ENCODE measurements around the gene ANKS1B.

Gene ANKS1B

DNA sequence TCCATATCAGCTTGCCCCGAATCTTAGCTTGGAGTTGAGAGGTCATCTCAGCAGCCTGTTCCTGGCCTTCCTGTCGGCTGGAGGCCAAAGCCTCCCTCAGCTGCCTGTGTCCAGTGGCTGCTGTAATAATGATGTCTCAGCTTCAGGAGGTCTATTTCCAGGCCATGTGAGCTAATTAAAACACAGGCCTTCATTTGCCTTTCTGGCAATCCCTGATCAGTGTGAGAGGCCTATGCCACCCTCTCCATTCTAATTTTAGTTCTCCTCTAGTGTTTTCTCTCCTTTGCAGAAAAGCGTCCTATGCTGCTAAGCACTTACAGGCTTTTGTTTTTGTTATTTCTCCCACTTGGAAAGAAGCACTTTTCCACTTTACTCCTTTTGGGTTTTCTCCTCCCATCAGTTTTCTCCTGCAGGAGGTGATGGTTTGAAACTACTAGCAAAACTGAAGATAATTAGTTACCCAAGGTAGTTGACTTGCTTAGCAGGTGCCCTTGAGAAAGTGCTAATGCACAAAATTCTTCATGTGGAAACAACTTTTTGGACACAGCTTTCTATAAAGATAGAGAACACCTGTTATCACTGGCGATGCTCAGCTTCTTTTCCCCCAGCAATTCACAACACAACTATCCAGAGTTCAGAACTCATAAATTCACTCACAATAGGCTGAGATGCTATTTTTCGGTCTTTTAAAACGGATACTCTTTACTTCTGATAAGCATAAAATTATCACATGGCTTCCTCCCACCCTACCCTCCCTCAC, 592.5 kb downstream of the ANKS1B start:
- H3K36me3 Mint-ChIP-seq (ENCODE audit: low read depth), result no peaks in the 10 kb centered on the region
- ATAC-seq (no peak), DNase-seq (no peak)
- H3K27me3 Mint-ChIP-seq, result no peaks in the 10 kb centered on the region
- H3K27ac Mint-ChIP-seq, result no peak overlapping the region
- H3K4me1 Mint-ChIP-seq, result no peaks in the 10 kb centered on the region
- no peaks in the 10 kb centered on the region for H3K9me3 Mint-ChIP-seq
- H3K4me3 Mint-ChIP-seq, result no peak overlapping the region

DNA sequence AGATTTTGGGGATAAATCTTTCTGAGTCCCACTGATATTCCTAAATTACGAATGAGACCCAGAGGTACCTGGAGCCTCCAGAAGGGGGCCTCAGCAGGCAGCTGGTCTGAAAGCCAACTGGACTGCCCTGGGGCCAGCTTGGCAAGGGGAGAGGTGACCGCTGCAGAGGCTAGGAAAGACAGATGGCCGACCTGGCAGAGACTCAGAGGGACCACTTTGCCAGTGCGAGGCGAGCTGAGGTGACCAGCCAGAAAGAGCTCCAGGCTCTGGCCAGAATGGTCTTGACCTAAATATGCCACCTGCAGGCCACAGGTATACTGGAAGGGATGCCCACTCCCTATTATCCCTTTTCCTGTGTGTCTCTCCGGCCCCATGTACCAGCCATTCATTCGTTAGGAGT, 594.0 kb downstream of the ANKS1B start:
- DNase-seq, result no peak
- ATAC-seq, result no peak
- Mint-ChIP-seq H3K36me3 (ENCODE audit: low read depth) (no peaks in the 10 kb centered on the region), H3K27me3 (no peaks in the 10 kb centered on the region), H3K27ac (no peak overlapping the region), H3K4me3 (no peak overlapping the region), H3K4me1 (no peaks in the 10 kb centered on the region), H3K9me3 (peaks cover 5% of the 10 kb centered on the region)

DNA sequence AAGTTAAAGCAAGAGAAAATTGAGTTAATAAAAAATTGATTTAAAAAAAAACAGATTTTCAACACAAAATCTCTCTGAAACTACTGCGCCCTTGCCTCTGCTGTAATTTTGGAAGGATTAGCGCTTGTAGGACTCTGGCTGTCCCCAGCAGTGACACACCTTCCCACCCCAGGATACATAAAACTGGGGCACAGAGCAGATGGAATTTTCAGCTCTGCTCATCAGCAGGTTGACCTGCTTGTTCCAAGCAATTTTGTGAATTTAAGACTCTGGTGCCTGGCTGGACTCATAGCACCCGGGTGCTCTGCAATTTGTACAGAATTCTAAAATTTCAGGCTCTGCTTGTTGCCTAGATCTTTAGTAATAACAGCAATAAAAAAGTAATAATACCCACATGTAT, 595.0 kb downstream of the ANKS1B start:
- H3K4me1 Mint-ChIP-seq, result no peaks in the 10 kb centered on the region

DNA sequence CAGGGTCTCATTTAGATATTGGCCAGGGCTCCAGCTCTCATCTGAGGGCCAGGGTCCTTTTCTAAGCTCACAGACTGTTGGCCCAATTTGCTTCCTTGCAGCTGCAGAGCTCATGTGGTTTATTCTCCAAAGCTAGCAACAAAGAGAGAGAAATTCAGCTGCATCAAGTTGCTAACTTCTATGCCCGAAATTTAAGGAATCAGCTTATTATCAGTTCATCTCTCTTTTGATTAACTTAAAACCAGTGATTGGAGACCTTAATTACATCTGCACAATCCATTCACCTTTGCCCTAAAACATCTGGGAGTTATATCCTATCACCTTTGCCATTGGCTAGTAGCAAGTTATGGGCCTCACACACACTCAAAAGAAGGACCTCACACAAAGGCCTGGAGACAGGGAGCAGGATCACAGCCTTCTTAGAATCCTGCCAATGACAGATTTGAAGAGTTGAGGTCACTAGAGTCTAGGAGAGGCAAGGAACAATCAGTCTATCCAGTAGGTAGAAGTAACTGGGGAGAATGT, 596.0 kb downstream of the ANKS1B start:
- ATAC-seq, result no peak
- Mint-ChIP-seq H3K4me3 (no peak overlapping the region), H3K27me3 (no peaks in the 10 kb centered on the region), H3K36me3 (ENCODE audit: low read depth) (no peaks in the 10 kb centered on the region), H3K27ac (no peak overlapping the region), H3K4me1 (no peaks in the 10 kb centered on the region), H3K9me3 (peaks cover 5% of the 10 kb centered on the region)
- no peak for DNase-seq

More for the DNA sequence above, 595.0 kb downstream of the ANKS1B start:
- no peaks in the 10 kb centered on the region for H3K27me3 Mint-ChIP-seq
- H3K36me3 Mint-ChIP-seq (ENCODE audit: low read depth), result no peaks in the 10 kb centered on the region
- peaks cover 5% of the 10 kb centered on the region for H3K9me3 Mint-ChIP-seq
- no peak overlapping the region for H3K4me3 Mint-ChIP-seq
- H3K27ac Mint-ChIP-seq, result no peak overlapping the region
- DNase-seq (no peak), ATAC-seq (no peak)

DNA sequence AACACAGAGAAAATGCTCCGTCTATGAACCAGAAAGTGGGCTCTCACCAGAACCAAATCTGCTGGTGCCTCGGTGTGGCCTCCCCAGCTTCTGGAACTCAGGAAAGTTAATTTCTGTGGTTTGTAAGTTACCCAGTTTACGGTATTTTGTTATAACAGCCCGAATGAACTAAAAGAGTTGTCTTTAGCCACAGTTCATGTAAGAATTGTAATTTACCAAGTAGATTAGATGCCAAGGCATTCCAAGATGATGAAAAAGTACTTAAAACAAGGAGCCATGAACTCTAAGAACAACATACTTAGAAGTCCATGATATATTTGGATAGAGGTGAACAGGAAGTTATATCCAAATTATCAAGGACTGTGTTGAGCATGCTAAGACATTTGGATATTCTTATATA, 597.1 kb downstream of the ANKS1B start:
- Mint-ChIP-seq H3K27me3 (no peaks in the 10 kb centered on the region), H3K4me3 (no peak overlapping the region), H3K36me3 (ENCODE audit: low read depth) (no peaks in the 10 kb centered on the region), H3K4me1 (no peaks in the 10 kb centered on the region), H3K27ac (no peak overlapping the region), H3K9me3 (peaks cover 5% of the 10 kb centered on the region)
- no peak for ATAC-seq
- DNase-seq, result no peak

DNA sequence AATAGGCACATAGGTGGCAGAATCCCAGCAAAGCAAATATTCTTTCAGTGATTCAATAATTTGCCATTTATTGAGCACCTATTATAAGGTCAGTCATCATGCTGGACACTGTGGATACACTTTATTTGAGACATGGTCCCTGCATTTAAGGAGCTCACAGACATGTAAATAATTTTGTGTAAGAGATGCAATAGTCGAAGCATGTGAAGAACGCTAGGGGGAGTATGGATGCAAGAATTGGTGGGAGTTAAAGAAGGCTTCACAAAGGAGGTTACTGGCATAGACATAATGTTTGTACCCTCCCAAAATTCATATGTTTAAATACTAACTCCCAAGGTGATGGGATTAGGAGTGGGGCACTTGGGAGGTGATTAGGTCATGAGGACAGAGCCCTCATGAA, 597.8 kb downstream of the ANKS1B start:
- ATAC-seq (no peak), DNase-seq (no peak)
- Mint-ChIP-seq H3K4me3 (no peak overlapping the region), H3K36me3 (ENCODE audit: low read depth) (no peaks in the 10 kb centered on the region), H3K27ac (no peak overlapping the region), H3K27me3 (no peaks in the 10 kb centered on the region), H3K4me1 (no peaks in the 10 kb centered on the region), H3K9me3 (peaks cover 7% of the 10 kb centered on the region)

DNA sequence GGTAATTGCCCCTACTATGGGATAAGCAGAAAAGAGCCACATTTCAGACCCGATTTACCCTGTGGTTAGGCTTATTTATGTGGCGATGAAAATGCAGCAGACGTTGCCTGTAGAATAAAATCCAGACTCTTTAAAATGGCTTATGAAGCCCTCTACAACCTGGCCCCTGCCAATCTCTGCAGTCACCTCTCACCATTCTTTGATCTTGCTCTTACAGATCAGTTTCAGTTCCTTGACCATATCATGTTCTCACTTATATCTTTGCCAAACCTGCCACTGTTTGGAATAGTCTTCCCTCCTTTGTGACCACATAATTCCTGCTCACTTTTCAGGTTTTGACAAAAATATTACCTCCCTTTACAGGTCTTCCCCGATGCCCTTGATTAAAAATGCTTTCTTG, 601.5 kb downstream of the ANKS1B start:
- H3K4me3 Mint-ChIP-seq, result no peak overlapping the region

DNA sequence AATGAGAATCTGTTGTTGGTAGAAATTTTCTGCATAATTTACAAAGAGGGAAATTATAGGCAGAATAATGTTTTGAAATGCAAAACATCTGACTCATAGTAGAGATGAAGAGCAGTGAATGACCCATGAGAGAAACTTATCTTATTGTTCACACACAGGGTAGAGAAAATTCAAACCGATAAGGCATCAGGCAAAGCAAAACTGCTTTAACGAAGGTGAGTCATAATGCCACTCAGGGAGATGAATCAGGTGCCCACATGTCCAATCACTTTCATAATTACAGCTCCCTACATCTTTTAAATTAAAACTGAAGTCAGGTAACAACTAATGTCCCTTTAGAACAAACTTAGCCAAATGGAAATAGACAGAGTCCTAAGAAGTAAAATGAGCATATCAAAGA, 602.7 kb downstream of the ANKS1B start:
- Mint-ChIP-seq H3K27me3 (no peaks in the 10 kb centered on the region), H3K27ac (no peak overlapping the region), H3K4me1 (no peaks in the 10 kb centered on the region), H3K4me3 (no peak overlapping the region), H3K9me3 (peaks cover 13% of the 10 kb centered on the region), H3K36me3 (ENCODE audit: low read depth) (no peaks in the 10 kb centered on the region)
- ATAC-seq, result no peak
- DNase-seq, result no peak

More for the DNA sequence above, 601.5 kb downstream of the ANKS1B start:
- Mint-ChIP-seq H3K4me1 (no peaks in the 10 kb centered on the region), H3K27me3 (no peaks in the 10 kb centered on the region), H3K36me3 (ENCODE audit: low read depth) (no peaks in the 10 kb centered on the region), H3K27ac (no peak overlapping the region), H3K9me3 (peaks cover 14% of the 10 kb centered on the region)
- DNase-seq (no peak), ATAC-seq (no peak)

DNA sequence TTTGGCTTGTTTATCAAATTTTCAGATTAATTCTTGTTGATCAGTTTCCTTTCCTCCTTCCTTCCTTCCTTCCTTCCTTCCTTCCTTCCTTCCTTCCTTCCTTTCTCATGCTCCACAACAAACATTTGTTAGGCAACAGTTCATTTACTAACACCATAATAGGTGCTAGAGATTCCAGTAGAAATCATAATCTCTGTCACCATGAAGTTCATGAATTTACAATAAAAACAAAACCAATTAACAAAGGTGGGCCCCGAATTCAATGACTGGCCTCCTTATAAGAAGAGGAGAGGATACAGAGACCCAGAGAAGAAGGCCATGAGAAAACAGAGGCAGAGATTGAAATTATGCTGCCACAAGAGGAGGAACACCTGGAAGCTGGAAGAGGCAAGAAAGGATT, 604.0 kb downstream of the ANKS1B start:
- Mint-ChIP-seq H3K27ac (no peak overlapping the region), H3K27me3 (no peaks in the 10 kb centered on the region), H3K4me1 (no peaks in the 10 kb centered on the region)

DNA sequence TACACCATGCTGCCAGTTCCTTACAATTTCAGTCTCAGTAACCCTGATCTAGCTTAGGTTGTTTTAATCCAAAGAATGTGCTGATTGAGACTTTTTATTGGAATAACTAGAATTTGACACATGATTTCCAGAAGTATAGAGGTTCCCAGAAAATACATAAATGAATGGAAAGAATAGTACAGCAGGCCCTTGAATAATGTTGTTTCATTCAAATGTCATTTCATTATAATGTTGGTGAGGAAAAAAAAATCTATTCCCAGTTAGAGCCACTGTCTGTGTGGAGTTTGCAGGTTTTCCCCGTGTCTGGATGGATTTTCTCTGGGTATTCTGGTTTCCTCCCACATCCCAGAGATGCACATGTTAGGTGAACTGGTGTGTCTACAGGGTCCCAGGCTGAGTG, 610.7 kb downstream of the ANKS1B start:
- no peaks in the 10 kb centered on the region for H3K36me3 Mint-ChIP-seq (ENCODE audit: low read depth)
- ATAC-seq, result no peak

More for the DNA sequence above, 604.0 kb downstream of the ANKS1B start:
- no peak overlapping the region for H3K4me3 Mint-ChIP-seq
- ATAC-seq (no peak), DNase-seq (no peak)
- peaks cover 9% of the 10 kb centered on the region for H3K9me3 Mint-ChIP-seq
- H3K36me3 Mint-ChIP-seq (ENCODE audit: low read depth), result no peaks in the 10 kb centered on the region

DNA sequence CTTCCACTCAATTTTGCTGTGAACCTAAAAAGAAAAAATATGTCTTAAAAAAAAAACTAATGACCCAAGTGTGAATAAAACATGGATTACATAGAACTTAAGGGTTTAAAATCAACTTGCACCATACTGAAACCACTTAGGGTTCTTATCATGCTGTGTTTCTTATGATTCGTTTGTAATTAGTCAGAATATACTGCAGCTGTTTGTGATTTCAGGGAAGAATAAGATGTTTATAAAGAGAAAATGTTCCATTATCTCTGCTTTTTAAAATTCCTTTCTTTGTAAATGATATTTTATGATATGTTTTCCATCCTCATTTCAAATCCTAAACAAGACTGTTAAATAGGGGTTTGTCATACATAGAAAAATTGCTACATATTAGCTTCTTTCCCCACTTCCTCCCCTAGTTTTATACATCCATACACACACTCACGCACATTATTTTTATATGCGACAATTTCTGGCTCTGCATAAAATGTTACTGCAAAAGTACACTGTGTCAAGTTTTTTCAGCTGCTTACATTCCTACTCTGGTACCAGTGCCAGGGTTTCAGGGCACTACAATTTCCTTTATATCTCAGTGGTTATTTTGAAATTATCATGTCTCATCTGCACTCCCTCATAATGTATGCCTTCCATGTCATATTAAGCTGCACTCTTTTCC, 612.3 kb downstream of the ANKS1B start:
- peaks cover 5% of the 10 kb centered on the region for H3K9me3 Mint-ChIP-seq
- DNase-seq (no peak), ATAC-seq (no peak)
- H3K4me3 Mint-ChIP-seq, result no peak overlapping the region
- no peak overlapping the region for H3K27ac Mint-ChIP-seq
- no peaks in the 10 kb centered on the region for H3K27me3 Mint-ChIP-seq
- H3K36me3 Mint-ChIP-seq (ENCODE audit: low read depth), result no peaks in the 10 kb centered on the region
- H3K4me1 Mint-ChIP-seq, result no peaks in the 10 kb centered on the region

More for the DNA sequence above, 610.7 kb downstream of the ANKS1B start:
- Mint-ChIP-seq H3K4me1 (no peaks in the 10 kb centered on the region), H3K27me3 (no peaks in the 10 kb centered on the region), H3K4me3 (no peak overlapping the region), H3K9me3 (peaks cover 5% of the 10 kb centered on the region), H3K27ac (no peak overlapping the region)
- no peak for DNase-seq

DNA sequence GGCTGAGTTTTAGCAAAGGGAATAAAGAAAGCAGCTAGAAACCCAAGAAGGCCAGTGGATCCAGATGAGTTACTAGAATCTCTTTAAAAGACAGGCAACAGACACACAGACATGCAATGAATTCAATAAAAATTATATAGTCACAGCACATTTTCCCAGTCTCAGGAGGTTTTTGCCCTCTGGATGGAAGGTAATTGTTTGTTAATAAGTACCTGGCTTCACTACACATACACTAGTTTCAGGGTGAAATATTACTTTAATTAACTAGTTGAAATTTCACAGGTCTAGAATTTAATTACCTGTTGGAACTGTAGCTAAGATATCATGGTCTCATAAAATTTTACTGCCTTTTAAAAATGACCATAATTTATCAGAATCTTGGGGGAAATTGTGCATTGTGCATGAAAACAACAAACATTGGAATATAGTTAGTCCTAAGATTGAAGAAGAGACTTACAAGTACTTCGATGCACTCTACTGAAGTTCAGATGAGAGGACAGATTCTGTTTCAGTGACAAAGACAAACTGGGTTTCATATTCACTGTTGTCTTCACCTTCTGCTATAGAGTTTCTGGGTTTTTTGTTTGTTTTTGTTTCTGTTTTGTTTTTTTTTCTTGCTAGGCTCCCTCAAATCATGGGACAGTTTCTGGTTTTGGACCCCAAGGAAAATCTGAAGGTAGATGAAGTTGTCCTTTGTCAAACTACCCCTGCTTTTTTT, 614.2 kb downstream of the ANKS1B start:
- Mint-ChIP-seq H3K27me3 (no peaks in the 10 kb centered on the region), H3K36me3 (ENCODE audit: low read depth) (no peaks in the 10 kb centered on the region), H3K27ac (no peak overlapping the region), H3K4me1 (no peaks in the 10 kb centered on the region), H3K9me3 (peaks cover 5% of the 10 kb centered on the region), H3K4me3 (no peak overlapping the region)
- ATAC-seq (no peak), DNase-seq (no peak)

DNA sequence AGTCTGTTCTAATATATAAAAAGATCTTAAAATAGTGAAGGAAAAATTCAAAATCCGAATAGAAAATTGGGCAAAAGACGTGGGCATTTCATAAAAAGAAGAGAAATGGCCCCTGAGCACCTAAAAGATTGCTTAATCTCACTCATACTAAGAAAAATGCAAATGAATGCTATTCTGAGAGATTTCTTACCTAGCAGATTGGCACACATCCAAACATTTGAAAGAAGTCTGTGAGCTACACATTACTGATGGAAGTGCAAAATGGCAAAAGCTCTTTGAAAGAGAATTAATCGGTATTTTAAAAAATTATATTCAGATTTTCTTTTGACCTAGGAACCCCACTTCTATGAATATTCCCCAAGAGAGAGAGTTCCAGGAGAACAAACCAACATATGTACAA, 617.6 kb downstream of the ANKS1B start:
- H3K27ac Mint-ChIP-seq, result no peak overlapping the region

DNA sequence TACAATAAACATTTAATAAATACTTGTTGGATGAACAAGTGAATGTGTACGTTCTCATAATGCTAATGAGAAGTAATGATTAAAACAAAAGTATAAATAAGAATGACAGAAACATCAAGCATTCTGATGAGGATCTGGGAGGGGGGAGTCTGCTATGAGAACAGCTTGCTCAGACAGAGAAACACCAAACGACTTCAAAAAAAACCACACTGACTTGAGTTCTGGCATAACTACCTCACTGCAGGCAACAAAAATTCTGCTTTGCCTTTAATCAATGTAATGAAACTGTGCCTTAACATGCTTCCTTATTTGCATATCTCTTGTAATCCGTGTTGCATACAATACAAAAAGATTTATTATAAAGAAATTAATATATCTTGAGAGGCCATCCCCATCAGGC, 632.5 kb downstream of the ANKS1B start:
- Mint-ChIP-seq H3K27me3 (no peaks in the 10 kb centered on the region), H3K9me3 (no peaks in the 10 kb centered on the region), H3K4me3 (no peak overlapping the region), H3K4me1 (no peaks in the 10 kb centered on the region), H3K36me3 (ENCODE audit: low read depth) (no peaks in the 10 kb centered on the region), H3K27ac (no peak overlapping the region)
- DNase-seq (no peak), ATAC-seq (no peak)

More for the DNA sequence above, 617.6 kb downstream of the ANKS1B start:
- H3K4me3 Mint-ChIP-seq, result no peak overlapping the region
- ATAC-seq (no peak), DNase-seq (no peak)
- H3K9me3 Mint-ChIP-seq, result no peaks in the 10 kb centered on the region
- H3K36me3 Mint-ChIP-seq (ENCODE audit: low read depth), result no peaks in the 10 kb centered on the region
- H3K27me3 Mint-ChIP-seq, result no peaks in the 10 kb centered on the region
- H3K4me1 Mint-ChIP-seq, result no peaks in the 10 kb centered on the region

DNA sequence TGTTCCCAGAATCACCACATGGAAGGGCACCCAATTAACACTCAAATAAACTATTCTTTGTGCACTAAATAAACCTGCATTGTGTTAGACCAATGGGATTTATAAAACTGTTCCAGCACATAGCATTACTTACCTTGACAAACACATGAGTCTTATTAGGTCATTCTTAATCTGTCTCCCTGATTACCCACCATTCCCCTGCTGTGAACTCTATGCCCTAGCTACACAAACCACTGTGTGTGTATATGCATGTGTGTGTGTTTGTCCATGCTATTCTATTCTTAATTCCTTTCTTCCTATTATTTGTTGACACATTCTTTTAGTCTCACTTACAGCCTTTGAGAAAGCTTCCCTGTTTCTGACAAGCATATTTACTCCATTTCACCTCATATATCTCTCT, 640.8 kb downstream of the ANKS1B start:
- Mint-ChIP-seq H3K9me3 (peaks cover 9% of the 10 kb centered on the region), H3K27me3 (no peaks in the 10 kb centered on the region), H3K27ac (no peak overlapping the region), H3K36me3 (ENCODE audit: low read depth) (no peaks in the 10 kb centered on the region), H3K4me3 (no peak overlapping the region), H3K4me1 (no peaks in the 10 kb centered on the region)
- no peak for ATAC-seq
- no peak for DNase-seq

Data from activated naive CD8-positive, alpha-beta T cell treated with anti-CD3 and anti-CD28 coated beads, Interleukin-2, amount 50 U/mL, for 24 hours (primary cell).